HG02642 (cell line): ENCODE results near the gene RCCD1.
"Not testable (repeated sequence)": the region's sequence is repeated elsewhere in the genome, so short reads cannot be mapped to it uniquely, and the experiment has no call there.

Experiments used
- ATAC-seq: cut with Tn5 transposase; IDR thresholded peaks from one replicate; pipeline ENCODE4 v1.9.1; 2021; ENCODE audit warnings: mild to moderate bottlenecking; ENCODE audit not compliant: unreplicated experiment, poor library complexity

Gene RCCD1

GRCh38 chr15:90954712-90955623, at the start of gene RCCD1:
Gene RCCD1, plus strand, starts transcription at chr15:90954884. Its CDS starts 1,851 bp downstream, at chr15:90956735.
- ATAC-seq: peak; percentile 93

GRCh38 chr15:90905306-90906180, 49.1 kb upstream of the RCCD1 start:
- ATAC-seq: no peak

DNA sequence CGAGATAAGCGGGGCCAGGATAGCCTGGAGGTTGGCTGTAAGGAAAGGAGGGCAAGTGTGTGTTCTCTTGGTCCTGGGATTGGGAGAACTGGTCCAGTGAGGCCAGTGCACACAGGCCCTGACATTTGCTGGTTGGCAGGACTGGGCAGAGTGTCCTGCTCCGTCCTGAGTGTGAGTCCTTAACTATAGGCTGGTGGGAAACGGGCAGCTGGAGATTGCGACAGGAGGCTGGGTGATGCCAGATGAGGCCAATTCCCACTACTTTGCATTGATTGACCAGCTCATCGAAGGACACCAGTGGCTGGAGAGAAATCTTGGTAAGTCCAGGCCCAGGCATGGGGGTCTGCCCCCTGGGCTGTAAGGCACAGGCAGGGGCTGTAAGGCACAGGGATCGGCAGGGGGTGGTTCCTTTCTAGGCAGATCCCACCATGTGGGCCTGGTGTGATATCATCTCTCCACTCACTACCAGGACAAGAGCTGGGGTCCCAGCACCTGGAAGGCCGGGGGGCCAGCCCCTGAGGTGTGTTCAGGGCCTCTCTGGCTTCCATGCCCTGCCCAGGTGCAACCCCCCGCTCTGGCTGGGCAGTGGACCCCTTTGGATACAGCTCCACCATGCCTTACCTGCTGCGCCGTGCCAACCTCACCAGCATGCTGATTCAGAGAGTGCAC, 48.4 kb upstream of the RCCD1 start:
- ATAC-seq: no peak

- no peak for ATAC-seq
Measured at GRCh38 chr15:90907051-90907660, 47.5 kb upstream of the RCCD1 start.

DNA sequence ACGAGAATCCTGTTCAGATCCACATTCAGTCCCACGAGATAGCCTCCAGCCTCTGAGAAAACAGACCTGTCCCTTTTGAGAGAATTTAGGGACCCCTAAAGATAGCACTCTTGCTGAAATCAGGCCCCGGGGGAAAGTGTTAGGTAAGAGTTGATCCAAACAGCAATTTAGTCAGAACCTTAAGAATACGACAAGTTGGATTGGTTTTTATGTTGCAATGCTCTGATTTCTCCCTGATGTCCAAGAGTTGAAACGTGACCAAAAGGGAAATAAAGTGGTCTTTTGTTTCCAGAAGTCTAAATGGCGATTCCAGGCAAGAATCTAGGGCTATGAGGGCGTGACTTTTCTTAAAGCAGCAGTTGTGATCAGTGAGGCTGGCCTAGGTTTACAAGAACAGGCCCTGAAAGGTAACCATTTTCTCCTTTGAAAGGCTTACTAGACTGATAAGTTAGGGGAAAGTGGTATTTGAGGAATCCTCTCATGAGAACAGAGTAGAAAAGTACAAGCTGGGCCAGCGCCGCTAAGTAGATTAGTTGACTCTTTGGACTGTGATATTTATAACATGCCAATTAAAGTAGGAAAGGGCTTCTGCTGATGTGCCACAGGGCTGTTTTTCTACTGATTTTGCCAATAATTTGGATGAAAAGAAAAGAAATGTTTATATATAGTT, 46.7 kb upstream of the RCCD1 start:
- no peak for ATAC-seq

DNA sequence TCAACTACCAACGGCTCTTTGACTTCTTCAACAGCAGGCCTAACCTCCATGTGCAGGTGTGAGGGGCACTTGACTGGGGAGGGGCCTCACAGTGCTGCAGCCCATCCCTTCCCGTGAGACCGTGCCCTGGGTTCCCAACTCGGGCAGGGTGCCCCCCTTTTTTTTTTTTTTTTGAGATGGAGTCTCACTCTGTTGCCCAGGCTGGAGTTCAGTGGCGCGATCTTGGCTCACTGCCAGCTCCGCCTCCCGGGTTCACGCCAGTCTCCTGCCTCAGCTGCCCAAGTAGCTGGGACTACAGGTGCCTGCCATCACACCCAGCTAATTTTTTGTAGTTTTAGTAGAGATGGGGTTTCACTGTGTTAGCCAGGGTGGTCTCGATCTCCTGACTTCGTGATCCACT, 45.2 kb upstream of the RCCD1 start:
- ATAC-seq: not testable (repeated sequence)

DNA sequence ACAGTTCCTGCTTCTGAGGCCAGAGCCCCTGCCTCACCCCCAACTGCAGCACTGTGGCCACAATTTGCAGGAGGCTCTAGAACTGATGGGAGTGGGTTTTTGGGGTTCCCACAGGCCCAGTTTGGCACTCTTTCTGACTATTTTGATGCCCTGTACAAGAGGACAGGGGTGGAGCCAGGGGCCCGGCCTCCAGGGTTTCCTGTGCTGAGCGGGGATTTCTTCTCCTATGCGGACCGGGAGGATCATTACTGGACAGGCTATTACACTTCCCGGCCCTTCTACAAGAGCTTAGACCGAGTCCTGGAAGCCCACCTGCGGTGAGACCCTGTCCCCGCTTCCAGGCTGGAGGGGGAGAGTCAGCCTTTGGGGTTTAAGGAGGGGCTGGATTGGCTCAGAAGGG, 44.7 kb upstream of the RCCD1 start:
- no peak for ATAC-seq

DNA sequence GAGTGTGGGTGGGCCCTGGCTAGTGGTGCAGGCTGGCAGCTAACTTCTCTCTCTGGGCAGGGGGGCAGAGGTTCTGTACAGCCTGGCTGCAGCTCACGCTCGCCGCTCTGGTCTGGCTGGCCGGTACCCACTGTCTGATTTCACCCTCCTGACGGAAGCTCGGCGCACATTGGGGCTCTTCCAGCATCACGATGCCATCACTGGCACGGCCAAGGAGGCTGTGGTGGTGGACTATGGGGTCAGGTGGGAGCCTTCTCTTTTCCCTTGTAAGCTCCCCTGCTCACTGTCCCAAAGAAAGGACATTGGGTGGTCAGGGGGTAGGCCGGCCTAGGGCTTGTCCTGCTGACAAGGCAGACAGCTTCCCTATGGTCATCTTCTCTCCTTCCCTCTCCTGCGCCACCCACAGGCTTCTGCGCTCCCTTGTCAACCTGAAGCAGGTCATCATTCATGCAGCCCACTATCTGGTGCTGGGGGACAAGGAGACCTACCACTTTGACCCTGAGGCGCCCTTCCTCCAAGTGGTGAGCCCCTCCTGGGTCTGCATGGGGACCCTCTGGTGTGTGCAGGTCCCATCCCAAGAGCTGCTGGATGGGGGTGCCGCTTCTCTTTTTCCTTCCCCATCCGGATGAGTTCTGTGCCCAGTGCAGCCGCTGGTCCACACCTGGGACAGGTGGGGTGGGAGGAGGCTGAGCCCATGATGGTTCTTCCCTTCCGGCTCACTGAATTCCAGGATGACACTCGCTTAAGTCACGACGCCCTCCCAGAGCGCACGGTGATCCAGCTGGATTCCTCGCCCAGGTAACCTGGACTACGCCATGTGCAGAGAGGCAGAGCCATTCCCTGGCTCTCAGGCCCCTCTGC, 44.0 kb upstream of the RCCD1 start:
- ATAC-seq: no peak

DNA sequence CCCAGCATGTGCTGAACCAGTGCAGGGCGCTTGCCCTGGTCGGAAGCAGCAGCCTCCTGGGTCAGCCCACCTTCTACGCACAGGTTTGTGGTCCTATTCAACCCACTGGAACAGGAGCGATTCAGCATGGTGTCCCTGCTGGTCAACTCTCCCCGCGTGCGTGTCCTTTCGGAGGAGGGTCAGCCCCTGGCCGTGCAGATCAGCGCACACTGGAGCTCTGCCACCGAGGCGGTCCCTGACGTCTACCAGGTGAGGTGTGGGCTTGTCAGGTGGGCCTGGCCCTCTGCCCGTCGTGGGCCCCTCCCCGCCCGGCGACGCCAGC, 43.4 kb upstream of the RCCD1 start:
- ATAC-seq: no peak

DNA sequence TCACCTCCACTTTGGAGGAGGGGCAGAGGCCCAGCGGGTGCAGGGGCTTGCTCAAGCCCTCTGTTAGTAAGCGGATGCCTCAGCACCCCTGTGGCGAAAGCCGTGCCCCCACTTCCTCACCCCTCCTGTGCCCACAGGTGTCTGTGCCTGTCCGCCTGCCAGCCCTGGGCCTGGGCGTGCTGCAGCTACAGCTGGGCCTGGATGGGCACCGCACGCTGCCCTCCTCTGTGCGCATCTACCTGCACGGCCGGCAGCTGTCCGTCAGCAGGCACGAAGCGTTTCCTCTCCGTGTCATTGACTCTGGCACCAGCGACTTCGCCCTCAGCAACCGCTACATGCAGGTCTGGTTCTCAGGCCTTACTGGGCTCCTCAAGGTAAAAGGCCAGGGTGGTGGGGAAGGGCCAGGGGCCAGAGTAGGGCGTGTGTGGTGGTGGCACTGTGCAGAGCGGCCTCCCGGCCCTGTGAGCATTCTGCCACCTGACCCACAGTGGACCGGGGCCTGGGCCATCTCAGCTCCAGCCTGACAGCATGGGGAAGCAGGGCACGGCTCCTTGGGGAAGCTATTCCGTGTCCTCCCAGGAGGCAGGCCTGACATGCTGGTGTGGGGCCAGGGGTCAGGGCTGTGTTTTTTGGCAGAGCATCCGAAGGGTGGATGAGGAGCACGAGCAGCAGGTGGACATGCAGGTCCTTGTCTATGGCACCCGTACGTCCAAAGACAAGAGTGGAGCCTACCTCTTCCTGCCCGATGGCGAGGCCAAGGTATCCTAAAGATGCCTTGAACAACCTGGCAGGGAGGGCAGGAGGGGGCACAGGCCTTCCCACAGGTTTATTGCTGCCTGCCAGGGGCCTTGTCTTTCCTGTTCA, 42.5 kb upstream of the RCCD1 start:
- ATAC-seq: no peak

- no peak for ATAC-seq
Measured at GRCh38 chr15:90912770-90913075, 42.0 kb upstream of the RCCD1 start.

GRCh38 chr15:90913398-90913944, 41.2 kb upstream of the RCCD1 start:
- ATAC-seq: no peak

- no peak for ATAC-seq
Measured at GRCh38 chr15:90914305-90915080, 40.2 kb upstream of the RCCD1 start.

- ATAC-seq: peak; percentile 37
Measured at GRCh38 chr15:90915216-90915807, 39.4 kb upstream of the RCCD1 start.

DNA sequence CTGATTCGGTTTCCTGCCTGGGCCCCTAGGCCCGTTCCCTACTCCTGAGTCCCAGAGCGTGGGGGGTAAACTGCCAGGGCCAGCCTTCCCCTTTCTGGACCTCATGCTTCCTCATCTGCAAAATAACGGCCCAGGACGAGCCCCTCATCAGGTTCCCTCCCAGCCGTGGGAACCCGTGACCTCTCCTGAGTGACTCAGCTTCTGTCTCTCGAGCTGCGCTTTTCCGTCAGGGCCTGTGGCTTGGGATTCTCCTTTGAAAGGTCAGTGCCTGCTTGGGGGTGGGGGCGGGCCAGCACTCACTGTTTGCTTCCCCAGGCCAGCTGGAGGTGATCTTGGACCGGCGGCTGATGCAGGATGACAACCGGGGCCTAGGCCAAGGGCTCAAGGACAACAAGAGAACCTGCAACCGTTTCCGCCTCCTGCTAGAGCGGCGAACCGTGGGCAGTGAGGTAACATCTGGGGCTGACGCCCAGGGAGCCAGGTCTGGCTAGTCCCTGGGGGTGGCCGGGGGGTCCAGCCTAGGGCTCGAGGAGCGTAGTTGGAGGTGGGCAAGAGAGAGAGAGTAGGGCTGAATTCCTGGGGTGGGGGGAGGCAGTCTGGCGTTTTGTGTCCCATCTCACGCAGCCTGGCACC, 38.8 kb upstream of the RCCD1 start:
- no peak for ATAC-seq

GRCh38 chr15:90916461-90916860, 38.2 kb upstream of the RCCD1 start:
- no peak for ATAC-seq
